ENCODE measurements around the gene RARRES1.

- TF ChIP-seq CTCF (conservative IDR thresholded peaks at IDR 0.05) = no peak
- TF ChIP-seq EZH2 (IDR thresholded peaks at IDR 0.05; ENCODE audit: low read depth) = no peak
Measured at GRCh38 chr3:158753854-158754253, 21.6 kb upstream of the RARRES1 start.
